Calu3 (cell line): Measurements from ENCODE around the gene TACC3. TPM values are rescaled to one million over a fixed set of nuclear protein-coding genes. Genes with fewer than 3 reads are reported as not detected.

Experiments
- BruUV-seq: library from RNA; stranded (reverse); fragments of 400-500 nt; replicated peaks from 2 replicates; lab custom pipeline; 2021; lab: Mats Ljungman, UMichigan
- CTCF ChIA-PET: fragments of 300-600 bp; sonication (Branson Sonifier 250); formaldehyde crosslinking; loops from one replicate; lab custom pipeline; 2022; ENCODE audit warnings: antibody characterized with exemption; lab: Charles Lee
- DNase-seq: peaks from one replicate; pipeline ENCODE4 v3.0.0; 2022
- H3K27ac Mint-ChIP-seq: one replicate; pipeline ENCODE4 v1.8.0; 2022; ENCODE audit warnings: mixed read lengths; ENCODE audit not compliant: unreplicated experiment
- H3K27me3 Mint-ChIP-seq: one replicate; pipeline ENCODE4 v1.8.0; 2022; ENCODE audit warnings: mixed read lengths; ENCODE audit not compliant: unreplicated experiment
- H3K36me3 Mint-ChIP-seq: one replicate; pipeline ENCODE4 v1.8.0; 2022; ENCODE audit warnings: mild to moderate bottlenecking, moderate library complexity, mixed read lengths; ENCODE audit not compliant: insufficient read depth, unreplicated experiment
- H3K4me1 Mint-ChIP-seq: one replicate; pipeline ENCODE4 v1.8.0; 2022; ENCODE audit warnings: mild to moderate bottlenecking, low read depth, mixed read lengths; ENCODE audit not compliant: unreplicated experiment
- H3K4me3 Mint-ChIP-seq: one replicate; pipeline ENCODE4 v1.8.0; 2022; ENCODE audit warnings: mild to moderate bottlenecking, low read depth, moderate library complexity, mixed read lengths; ENCODE audit not compliant: unreplicated experiment
- H3K9me3 Mint-ChIP-seq: one replicate; pipeline ENCODE4 v1.8.0; 2022; ENCODE audit warnings: low read depth, mixed read lengths; ENCODE audit not compliant: unreplicated experiment
- CTCF ChIP-seq: fragments of 200-600 bp; IDR thresholded peaks from one replicate; pipeline ENCODE4 v1.8.0; 2022; ENCODE audit warnings: antibody characterized with exemption; ENCODE audit not compliant: unreplicated experiment
- intact Hi-C: fragments of 100-400 bp; cut with micrococcal nuclease; formaldehyde crosslinking; loops from one replicate; pipeline ENCODE4 v1.10.0; 2022; ENCODE audit not compliant: unreplicated experiment
- total RNA-seq: library from RNA; stranded (reverse); gene quantifications from 2 replicates; pipeline ENCODE4 v1.2.3, GENCODE V29; 2022

TACC3 gene
- total RNA-seq, 1 experiment from 2014 or later, result 95.9 TPM

GRCh38 chr4:1740021-1740545, 18.8 kb downstream of the TACC3 start:
- no peak for TF ChIP-seq CTCF
- CTCF ChIA-PET, result interaction anchor here (0.6 kb wide), 1 partner anchor 16 kb away, joined by 7 read pairs; no protein-coding TSS in a partner anchor

GRCh38 chr4:1741208-1741607, 19.9 kb downstream of the TACC3 start:
- H3K27me3 Mint-ChIP-seq, result no peaks in the 10 kb centered on the region
- H3K4me1 Mint-ChIP-seq, result no peaks in the 10 kb centered on the region
- H3K27ac Mint-ChIP-seq, result no peak overlapping the region
- intact Hi-C loops, result no loop called here
- no peak for DNase-seq
- CTCF ChIA-PET, result no interaction called here
- no TSS peak for BruUV-seq
- H3K9me3 Mint-ChIP-seq, result peaks cover 4% of the 10 kb centered on the region
- no peak overlapping the region for H3K4me3 Mint-ChIP-seq
- no peak for TF ChIP-seq CTCF
- H3K36me3 Mint-ChIP-seq, result peaks cover 50% of the 10 kb centered on the region

More at GRCh38 chr4:1740021-1740545, 18.8 kb downstream of the TACC3 start:
- H3K4me1 Mint-ChIP-seq, result no peaks in the 10 kb centered on the region
- intact Hi-C loops, result no loop called here
- no peak overlapping the region for H3K27ac Mint-ChIP-seq
- H3K36me3 Mint-ChIP-seq, result peaks cover 54% of the 10 kb centered on the region
- no peak overlapping the region for H3K4me3 Mint-ChIP-seq
- H3K27me3 Mint-ChIP-seq, result no peaks in the 10 kb centered on the region
- DNase-seq, result no peak
- no TSS peak for BruUV-seq
- peaks cover 4% of the 10 kb centered on the region for H3K9me3 Mint-ChIP-seq

GRCh38 chr4:1743551-1743950, 22.2 kb downstream of the TACC3 start:
- Mint-ChIP-seq H3K36me3 (peaks cover 29% of the 10 kb centered on the region), H3K27me3 (no peaks in the 10 kb centered on the region), H3K4me1 (no peaks in the 10 kb centered on the region), H3K4me3 (no peak overlapping the region), H3K27ac (peak overlapping the region; percentile 61), H3K9me3 (peaks cover 3% of the 10 kb centered on the region)
- CTCF ChIA-PET, result no interaction called here
- TF ChIP-seq CTCF, result no peak
- BruUV-seq, result no TSS peak
- intact Hi-C loops, result no loop called here
- no peak for DNase-seq

GRCh38 chr4:1743975-1744374, 22.7 kb downstream of the TACC3 start:
- no peaks in the 10 kb centered on the region for H3K4me1 Mint-ChIP-seq
- intact Hi-C loops, result no loop called here
- TF ChIP-seq CTCF, result no peak
- no TSS peak for BruUV-seq
- peaks cover 28% of the 10 kb centered on the region for H3K36me3 Mint-ChIP-seq
- no peak for DNase-seq
- peak overlapping the region; percentile 61 for H3K27ac Mint-ChIP-seq
- CTCF ChIA-PET, result interaction anchor here (0.6 kb wide), 1 partner anchor 45 kb away, joined by 5 read pairs; no protein-coding TSS in a partner anchor
- H3K27me3 Mint-ChIP-seq, result no peaks in the 10 kb centered on the region
- no peak overlapping the region for H3K4me3 Mint-ChIP-seq
- no peaks in the 10 kb centered on the region for H3K9me3 Mint-ChIP-seq
